Cerebellar nuclear complex (tissue), 1 donor: ENCODE data around the gene PLEKHA8.
A peak's percentile ranks its signal among the peaks of the same experiment; 100 is the strongest.
"Not testable (repeated sequence)": the region's sequence is repeated elsewhere in the genome, so short reads cannot be mapped to it uniquely, and the experiment has no call there.

ENCODE experiments used
- DNase-seq, 2 experiments: peaks; one replicate each; lab custom pipeline; 2025; lab: John Stamatoyannopoulos, UW

Gene PLEKHA8

DNA sequence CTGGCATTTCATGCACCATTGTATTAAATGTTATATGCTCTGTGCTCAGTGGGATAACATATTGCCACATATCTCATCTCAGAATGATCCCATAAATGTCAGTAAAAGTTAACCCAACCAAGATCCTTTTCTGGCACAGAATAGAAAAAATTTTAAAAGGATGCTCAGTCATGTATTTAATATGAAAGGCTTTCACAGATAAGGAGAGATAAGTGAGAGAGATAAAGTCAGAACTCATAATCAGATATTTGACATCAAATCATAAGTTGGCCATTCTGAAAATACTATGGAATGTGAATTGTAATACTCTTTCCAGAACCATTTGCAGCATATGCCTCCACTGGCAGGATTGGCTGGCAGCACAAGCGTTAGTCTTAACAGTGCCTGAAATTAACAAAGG lies 38.5 kb downstream of the PLEKHA8 start:
- DNase-seq, result no peak

DNA sequence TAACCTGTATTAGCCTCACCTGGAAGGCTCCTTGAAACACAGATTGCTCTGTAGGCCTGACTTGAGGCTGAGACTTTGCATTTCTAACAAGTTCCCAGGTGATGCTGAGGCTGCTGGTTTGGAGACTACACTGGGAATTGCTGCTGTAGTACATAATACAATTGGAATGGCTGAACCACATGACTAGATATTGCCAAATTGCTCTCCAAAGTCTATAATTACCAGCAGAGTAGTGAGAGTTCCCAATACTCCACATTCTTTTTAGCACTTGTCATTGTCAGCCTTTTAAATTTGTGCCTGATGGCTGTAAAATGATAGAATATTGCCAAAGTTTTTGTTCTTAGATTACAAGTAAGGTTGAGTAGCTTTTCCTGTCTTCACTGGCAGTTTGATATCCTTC lies 39.9 kb downstream of the PLEKHA8 start:
- no peak for DNase-seq

DNA sequence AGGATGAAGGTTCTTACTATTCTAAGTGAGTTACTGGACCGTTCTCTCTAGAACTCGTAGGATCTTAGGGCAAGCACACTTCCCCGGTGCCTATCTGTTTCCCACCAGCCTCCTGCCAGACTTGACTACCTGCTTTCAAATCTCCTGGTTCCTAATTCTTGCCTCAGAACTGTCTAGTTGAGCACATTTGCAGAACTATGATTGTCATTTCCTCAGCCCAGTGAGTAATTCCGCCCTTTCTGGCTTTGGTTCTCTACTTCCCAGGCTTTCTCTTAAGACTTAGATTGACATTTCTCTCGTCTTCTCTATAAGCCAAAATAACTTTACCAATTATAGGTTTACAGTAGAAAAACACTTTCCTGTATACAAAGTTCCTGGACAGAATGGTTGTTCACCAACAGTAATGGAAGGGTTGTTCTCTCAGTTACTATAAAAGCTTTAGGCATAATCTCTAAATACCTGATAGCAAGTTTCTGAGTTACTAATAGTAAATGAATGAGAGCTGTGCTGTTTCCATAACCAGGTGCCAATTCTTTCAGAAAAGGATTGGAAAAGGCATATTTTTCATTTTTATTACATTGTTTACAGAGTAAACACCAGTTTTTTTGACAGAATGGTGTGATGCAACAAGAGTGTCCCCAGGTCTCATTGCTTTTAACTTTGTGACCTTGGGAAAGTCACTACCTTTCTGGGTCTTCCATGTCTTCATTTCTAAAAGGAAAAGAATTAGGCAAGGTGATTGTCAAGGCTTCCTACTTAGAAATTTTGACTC lies 41.1 kb downstream of the PLEKHA8 start:
- DNase-seq, result no peak

DNA sequence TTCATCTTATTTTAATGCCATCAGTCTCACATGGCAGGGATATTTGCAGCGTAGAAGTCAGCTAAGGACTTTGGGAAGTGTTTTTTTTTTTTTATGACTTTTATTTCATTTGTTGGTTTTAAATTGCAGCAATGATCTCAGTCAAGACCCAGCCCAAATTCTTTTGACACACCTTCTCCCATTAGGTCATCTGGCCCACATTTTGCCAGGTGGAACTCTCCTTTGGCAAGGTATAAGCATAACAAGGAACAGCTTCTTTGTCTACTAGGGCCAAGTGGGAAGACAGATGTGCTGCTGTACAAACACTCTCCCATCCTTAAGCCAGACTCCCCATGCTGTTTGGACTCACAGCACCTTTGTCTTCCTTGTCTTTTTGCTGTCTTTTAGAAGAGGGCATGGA lies 41.8 kb downstream of the PLEKHA8 start:
- DNase-seq, result no peak

DNA sequence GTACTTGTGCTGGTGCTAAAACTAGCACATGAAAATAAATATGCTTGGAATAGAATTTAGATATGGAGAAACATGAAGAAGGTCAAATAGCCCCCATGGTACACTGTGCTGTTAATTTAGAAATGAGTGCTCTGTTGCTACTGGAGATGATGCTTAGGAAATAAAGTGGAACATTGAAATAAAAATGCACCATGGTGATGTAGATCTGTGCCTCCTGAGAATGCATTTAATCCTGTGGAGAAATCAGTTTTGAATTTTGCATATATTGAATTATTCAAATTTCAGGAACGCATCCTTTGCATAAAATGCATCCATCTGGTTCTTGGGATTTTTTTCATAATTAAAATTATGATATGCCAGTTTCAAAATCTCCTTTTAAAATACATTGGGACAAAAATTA lies 44.5 kb downstream of the PLEKHA8 start:
- DNase-seq, result no peak

DNA sequence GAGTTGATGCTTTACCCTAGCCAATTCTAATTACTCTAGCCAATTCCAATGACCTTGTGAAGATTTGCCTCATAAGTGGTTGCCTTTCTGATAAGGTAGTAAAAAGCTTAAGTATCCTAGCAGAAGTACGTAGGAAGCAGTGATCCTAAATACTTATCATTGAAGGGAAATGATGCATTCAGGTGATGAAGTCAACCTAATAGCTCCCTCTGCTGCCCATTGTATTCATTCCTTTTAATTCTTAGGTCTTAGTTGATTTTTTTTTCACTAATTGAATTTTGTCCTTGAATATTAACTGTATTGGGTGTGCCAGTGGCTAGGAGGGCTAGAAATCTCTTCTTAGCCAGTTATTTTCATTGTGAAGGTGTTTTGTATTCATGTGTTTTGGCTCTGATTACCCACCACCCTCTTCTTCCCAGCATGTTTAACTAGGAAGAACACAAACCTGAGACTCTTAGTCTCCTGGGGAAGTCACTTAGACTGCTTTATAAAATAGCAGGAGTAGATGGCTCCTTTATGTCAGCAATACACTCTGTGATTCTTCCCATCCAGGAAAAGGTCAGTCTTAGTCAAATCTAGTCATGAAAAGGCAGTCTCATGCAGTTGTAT lies 46.3 kb downstream of the PLEKHA8 start:
- DNase-seq, result peak in 1 of 2 experiments; percentile 9

DNA sequence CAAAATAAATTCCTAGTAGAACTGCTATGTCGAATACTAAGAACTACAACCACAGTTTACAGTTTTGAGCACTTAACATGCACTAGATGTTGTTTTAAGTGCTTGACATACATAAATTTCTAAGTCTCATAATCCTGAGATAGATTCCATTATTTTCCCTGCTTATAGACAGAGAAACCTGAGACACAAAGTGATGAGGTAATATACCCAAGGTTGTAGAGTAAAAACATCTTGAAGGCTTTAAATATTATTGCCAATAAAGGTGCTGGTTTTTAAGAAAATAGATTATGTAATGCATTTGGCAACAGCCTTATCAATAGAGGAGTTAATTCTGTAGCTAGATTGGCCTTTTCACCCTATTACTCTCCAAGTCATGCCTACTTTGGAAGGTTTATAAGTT lies 48.2 kb downstream of the PLEKHA8 start:
- no peak for DNase-seq

DNA sequence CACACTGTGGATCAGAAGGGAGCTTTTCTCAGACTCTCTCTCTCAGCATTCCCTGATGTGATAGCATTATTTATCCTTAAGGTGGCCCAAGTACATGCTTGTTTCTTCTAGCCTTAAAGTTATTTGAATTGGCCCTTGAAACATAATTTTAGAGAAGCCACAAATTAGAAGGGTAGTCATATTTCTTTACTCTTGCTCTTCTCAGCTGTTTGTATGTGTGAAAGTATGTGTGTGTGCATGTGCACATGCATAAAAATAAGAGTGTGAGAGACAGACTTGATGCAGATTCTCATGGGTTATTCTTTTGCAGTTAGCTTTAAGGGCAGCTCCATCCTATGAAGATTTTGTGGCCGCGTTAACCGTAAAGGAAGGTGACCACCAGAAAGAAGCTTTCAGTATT lies 50.1 kb downstream of the PLEKHA8 start:
- no peak for DNase-seq

DNA sequence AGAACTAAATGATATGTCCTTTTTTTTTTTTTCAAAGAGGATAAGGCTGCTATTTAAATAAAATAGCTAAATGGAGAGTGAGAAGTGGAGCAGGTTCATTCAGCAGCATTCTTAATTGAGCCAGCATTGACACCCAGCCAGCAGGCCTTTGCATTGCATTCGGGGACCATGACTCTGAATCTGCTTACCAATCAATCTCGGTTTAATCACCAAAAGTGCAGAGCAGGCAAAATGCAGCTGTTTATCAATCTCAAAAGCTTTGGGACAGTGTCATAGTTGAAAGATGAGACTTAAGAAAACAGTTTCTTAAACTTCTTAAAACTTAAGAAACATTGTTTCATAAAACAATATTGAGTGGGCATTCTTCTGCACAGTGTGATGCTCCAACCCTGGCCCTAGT lies 51.7 kb downstream of the PLEKHA8 start:
- no peak for DNase-seq

DNA sequence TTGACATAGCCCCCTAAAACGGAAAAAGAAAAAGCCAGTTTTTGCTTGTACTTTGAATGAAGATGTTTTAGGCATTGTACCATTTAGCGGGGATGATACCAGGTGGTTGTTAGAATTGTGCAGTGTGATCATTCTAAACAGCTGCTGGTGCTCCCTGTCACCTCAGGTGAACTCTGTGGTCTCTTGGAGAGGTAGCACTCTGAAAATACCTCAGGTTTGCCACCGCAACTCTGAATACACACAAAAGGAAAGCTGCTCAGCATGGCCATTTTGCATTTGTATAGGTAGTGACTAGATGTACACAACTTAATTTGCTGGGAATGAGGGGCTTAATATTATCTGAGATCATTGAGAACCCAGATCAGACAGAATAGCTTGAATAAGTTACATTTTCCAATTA lies 52.6 kb downstream of the PLEKHA8 start:
- no peak for DNase-seq

DNA sequence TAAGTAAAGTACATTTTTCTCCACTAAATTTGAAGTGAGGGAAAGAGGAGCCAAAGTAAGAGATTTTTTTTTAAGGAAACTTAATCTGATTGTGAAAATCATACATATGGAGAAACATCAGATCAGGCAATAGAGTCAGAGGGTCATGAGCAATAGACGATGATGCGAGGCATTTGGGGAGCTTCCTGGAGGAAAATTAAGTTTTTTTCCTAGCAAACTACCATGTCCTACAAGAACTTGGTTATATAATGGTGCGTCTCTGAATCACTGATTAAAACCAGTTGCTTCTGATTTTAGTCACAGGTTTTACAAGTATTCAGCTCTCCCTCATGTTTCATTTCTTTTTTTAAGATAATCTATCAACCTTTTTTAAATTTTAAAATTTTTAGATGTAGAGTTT lies 54.5 kb downstream of the PLEKHA8 start:
- DNase-seq, result no peak

DNA sequence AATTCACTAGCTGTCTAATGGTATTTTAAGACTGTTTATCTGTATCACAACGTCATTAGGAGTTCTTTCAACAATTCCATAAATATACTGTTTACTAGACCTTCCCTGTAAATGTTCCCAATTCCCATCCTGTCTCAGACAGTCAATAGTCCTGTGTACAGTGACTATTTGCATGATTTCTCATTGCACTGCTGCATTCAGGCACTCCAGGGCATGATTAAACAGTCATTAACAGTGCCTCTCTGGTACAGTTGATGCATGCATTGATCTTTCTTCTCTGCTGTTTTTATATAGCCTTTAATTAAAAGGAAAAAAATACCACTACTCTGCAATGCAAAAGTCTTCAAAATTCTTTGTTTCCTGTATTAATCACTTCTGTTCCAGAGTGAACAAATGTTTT lies 55.1 kb downstream of the PLEKHA8 start:
- no peak for DNase-seq

DNA sequence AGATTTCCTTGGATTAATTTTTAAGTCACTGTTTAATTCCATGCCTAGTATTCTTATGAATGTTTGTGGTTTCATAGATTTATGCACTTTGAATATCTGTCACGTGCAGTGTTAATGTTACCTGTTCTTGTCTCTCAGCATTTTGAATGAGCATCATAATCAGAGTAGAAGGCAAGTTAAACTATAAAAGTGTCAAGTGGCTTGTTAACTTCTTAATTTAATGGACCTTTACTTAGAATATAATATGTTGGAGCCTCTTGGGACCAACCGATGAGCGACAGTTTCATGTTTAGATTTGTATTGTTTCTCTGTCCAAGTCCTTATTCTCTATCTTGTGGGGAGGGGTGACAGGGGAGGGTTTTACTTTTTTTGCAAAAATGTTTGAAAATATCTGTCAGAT lies 56.0 kb downstream of the PLEKHA8 start:
- DNase-seq, result no peak

DNA sequence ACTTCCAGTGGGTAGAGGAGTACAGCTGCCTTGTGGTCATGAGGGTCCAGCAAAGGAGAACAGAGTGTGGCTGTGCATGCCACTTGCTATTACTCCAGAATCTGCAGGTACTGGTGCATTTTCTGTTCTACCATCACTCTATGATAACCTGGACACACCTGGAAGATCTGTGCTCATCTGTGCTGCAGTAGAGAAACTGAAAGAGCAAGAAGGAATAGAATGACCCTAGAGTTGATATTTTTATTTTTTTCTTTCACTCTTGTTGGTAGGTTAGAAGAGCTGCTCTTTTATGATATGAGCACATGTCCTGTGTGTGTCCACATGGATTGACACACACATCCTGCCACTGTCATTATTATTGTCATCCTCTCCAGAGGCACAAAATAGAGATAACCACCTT lies 58.3 kb downstream of the PLEKHA8 start:
- DNase-seq, result no peak

DNA sequence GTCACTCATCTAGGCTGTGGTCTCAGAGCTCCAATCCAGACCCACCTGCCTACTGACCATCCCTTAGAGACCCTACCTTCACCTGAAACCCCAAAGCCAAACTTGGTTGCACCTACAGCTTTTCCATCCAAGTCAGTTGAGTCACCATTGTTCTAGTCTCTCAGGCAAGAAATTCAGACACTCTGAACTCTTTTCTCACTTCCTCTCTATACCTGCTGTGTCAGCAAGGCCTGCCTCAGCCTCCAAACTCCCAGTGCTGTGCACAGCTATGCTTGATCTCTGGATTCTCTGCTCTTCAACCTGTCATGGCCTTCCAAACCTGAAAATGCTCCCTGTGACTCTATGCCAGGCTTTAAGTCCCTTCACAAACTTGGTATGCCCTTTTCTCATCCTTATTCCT lies 59.2 kb downstream of the PLEKHA8 start:
- no peak for DNase-seq

DNA sequence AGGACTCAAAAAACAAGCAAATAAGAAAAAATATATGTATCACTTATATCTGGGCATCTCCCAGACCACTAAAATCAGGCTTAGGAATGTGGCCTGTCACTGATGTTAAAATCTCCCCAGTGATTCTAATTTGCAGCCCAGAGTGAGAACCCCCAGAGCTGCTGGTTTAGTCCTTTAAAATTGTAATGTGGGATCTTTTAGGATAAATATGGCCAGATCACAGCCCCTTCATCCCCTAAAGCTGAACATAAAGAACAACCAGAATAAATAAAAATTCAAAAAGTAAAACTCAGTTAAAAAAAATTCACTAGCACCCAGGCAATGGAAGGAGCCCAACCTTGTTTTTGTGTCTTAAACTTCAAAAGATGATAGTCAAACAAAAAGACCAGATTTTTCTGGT lies 60.1 kb downstream of the PLEKHA8 start:
- no peak for DNase-seq

DNA sequence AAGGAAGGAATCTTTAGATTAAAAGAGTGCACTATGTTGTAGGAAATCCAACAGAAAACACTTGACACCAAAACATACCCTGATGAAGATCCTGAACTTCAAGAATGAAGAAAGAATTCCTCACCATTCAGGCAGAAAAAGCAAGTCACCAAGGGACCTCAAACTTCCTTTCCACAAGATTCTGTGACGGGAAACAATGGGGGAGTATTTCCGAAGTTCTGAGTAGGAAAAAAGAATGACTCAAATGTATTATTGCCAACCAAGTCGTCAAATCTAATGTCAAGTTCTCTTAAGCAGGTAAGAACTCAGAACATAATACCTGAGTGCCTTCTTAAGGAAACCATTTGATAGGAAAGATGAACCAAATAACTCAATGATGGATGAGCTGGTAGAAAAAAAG lies 61.9 kb downstream of the PLEKHA8 start:
- DNase-seq, result no peak

DNA sequence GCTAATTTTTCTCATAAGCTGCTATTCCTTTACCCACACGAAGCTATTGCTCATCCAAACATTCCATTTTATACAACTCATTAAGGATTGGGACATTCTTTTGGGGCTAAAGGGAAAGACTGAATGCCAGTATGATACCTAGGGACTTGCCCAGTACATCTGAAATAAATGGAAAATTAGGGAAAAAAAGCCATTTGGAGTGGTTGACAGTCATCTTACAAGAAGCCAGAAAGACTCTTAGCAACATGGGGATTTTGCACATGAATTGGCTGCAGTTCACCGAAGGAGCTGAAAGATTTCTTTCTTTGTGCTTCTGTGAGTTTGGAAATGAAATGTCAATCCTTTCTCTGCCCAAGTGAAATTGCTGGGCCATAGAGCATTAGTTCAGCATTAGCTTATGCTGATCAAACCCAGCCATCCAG lies 63.3 kb downstream of the PLEKHA8 start:
- no peak for DNase-seq

DNA sequence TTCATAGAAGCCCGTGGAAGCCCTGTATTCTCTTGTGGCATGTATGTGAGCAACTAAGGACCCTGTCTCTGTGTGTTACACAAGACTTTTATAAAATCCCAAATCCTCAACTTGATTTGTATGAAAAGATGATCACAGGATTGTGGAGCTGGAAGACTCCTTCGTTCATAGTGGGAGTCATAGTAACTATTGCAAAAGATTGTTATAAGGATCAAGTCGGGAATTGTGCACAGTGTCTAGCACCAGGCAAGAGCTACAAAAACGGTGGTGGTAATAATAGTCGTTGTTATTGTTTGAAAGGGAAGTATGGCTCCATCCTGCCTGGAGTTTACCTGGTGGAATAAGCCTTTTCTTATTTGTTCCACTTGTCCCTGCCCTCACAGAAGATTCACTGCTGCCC lies 63.8 kb downstream of the PLEKHA8 start:
- DNase-seq, result no peak

DNA sequence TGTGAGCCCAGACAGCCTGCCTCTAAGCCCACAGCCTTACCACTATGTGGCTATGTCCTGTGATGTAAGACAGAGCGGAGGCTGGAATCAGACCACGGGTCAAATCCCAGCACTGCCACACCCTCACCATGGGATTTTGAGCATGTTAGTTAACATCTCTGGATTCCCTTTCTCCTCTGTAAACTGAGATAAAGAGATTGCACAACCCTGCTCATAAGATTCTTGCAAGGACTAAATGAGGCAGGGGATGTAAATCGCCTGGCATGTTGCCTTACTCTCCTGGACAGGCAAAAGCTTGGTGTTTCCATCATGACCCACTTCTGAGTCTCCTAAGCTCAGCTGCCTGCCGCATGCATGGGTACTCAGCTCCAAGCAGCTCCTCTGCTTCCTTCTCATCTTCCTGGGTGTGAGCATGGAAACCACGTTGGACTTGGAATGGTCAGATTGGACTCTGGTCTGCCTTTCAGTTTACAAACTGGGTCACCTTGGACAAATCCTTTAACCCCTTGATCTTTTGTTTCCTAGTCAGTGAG lies 65.3 kb downstream of the PLEKHA8 start:
- no peak for DNase-seq

DNA sequence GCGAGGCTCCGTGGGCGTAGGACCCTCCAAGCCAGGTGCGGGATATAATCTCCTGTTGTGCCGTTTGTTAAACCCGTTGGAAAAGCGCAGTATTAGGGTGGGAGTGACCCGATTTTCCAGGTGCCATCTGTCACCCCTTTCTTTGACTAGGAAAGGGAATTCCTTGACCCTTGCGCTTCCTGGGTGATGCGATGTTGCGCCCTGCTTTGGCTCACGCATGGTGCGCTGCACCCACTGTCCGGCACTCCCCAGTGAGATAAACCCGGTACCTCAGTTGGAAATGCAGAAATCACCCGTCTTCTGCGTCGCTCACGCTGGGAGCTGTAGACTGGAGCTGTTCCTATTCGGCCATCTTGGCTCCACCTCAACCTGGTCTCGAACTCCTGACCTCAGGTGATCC lies 70.4 kb downstream of the PLEKHA8 start:
- not testable (repeated sequence) for DNase-seq

DNA sequence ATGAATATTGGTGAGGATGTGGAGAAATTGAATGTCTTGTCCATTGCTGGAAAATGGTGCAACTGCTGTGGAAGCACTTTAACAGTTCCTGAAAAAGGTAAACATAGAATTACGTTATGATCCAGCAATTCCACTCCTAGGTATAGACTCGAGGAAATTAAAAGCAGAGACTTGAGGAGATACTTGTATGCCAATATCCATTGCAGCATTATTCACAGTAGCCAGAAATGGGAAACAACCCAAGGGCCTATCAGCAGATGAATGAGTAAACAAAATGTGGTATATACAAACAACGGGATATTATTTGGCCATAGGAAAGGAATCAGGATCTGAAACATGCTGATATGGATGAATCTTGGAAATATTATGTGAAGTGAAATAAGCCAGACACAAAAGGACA lies 74.1 kb downstream of the PLEKHA8 start:
- DNase-seq, result no peak

DNA sequence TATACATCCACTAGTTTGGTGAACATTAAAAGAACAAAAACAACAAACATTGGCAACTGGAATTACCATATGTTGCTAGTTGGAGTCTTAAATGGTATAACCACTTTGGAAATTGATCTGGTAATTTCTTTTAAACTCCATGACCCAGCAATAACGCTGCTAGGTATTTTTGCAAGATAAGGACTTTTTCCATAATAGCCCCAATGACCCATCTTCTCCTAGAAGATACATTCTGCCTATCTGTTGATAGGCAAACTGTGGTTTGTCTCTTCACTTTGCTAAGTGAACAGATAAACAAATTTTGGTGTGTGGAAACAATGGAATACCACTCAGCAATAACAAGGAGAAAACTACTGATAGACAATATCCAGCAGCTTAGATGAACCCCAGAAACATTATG lies 75.9 kb downstream of the PLEKHA8 start:
- no peak for DNase-seq
